K562 (cell line): ENCODE results near the gene DNAJB13. TPM values are rescaled to one million over a fixed set of nuclear protein-coding genes. Genes with fewer than 3 reads are reported as not detected.

Experiments
- CCNT2 ChIP-seq: IDR thresholded peaks from 2 replicates; pipeline ENCODE4 v1.6.1; 2011; ENCODE audit warnings: borderline replicate concordance, low read depth, mild to moderate bottlenecking, moderate library complexity, mixed read lengths, low read length; ENCODE audit not compliant: insufficient read length; ENCODE audit errors: extremely low read depth
- E2F6 ChIP-seq, 2 experiments: IDR thresholded peaks; 2 replicates each; pipeline ENCODE4 v1.6.1; 2011; ENCODE audit warnings: borderline replicate concordance in 1 of 2, control low read depth in 1 of 2, low read depth in 1 of 2, low read length in 1 of 2, mild to moderate bottlenecking in 1 of 2, mixed read lengths in 1 of 2, moderate library complexity in 1 of 2; ENCODE audit not compliant: insufficient read depth in 1 of 2, insufficient read length in 1 of 2, poor library complexity in 1 of 2, severe bottlenecking in 1 of 2; ENCODE audit errors: extremely low read depth in 1 of 2
- FOXA1 ChIP-seq: fragments of 450-650 bp; IDR thresholded peaks from 2 replicates; pipeline ENCODE4 v1.6.1; 2016; ENCODE audit warnings: mild to moderate bottlenecking, borderline replicate concordance
- GABPB1 ChIP-seq: sonication (generic); formaldehyde crosslinking; IDR thresholded peaks from 2 replicates; pipeline ENCODE4 v1.8.0; 2022; ENCODE audit warnings: mild to moderate bottlenecking, missing genetic modification reagents
- HMG20A ChIP-seq: fragments of 450-650 bp; formaldehyde crosslinking; conservative IDR thresholded peaks from 2 replicates; pipeline ENCODE4 v1.4.0; 2020; ENCODE audit warnings: mild to moderate bottlenecking, mixed read lengths
- HNRNPLL ChIP-seq: fragments of 200-400 bp; formaldehyde crosslinking; IDR thresholded peaks from 2 replicates; pipeline ENCODE4 v1.6.1; 2017; ENCODE audit warnings: low read length, low read depth, mild to moderate bottlenecking; ENCODE audit not compliant: poor library complexity, severe bottlenecking
- KAT7 ChIP-seq: sonication (generic); formaldehyde crosslinking; IDR thresholded peaks from 2 replicates; pipeline ENCODE4 v1.8.0; 2022; ENCODE audit warnings: missing genetic modification reagents, mild to moderate bottlenecking, borderline replicate concordance
- KDM5B ChIP-seq: fragments of 200-600 bp; sonication (generic); IDR thresholded peaks from 2 replicates; pipeline ENCODE4 v1.6.1; 2012; ENCODE audit warnings: low read depth, mild to moderate bottlenecking, moderate library complexity, low read length, control low read depth, inconsistent platforms; ENCODE audit not compliant: insufficient replicate concordance
- KHSRP ChIP-seq: fragments of 450-650 bp; IDR thresholded peaks from 2 replicates; pipeline ENCODE4 v1.6.1; 2017
- NRF1 ChIP-seq, 2 experiments: fragments of 450-650 bp; IDR thresholded peaks in 1 of 2; conservative IDR thresholded peaks in 1 of 2; 2 replicates each; pipeline ENCODE4 v1.6.1; 2014; ENCODE audit warnings: mild to moderate bottlenecking in 2 of 2
- POLR2H ChIP-seq: IDR thresholded peaks from 2 replicates; pipeline ENCODE4 v1.6.1; 2016; ENCODE audit warnings: missing genetic modification characterization, low read depth, mild to moderate bottlenecking, control low read depth, missing compliant biosample characterization, moderate library complexity
- TARDBP ChIP-seq: fragments of 450-650 bp; IDR thresholded peaks from 2 replicates; pipeline ENCODE4 v1.6.1; 2016
- TEAD2 ChIP-seq: fragments of 450-650 bp; IDR thresholded peaks from 2 replicates; pipeline ENCODE4 v1.6.1; 2016; ENCODE audit warnings: missing genetic modification characterization, control low read depth, missing compliant biosample characterization
- U2AF2 ChIP-seq: fragments of 200-400 bp; formaldehyde crosslinking; optimal IDR thresholded peaks from 2 replicates; pipeline ENCODE3; 2017; ENCODE audit warnings: low read depth, mild to moderate bottlenecking, low read length
- ZC3H8 ChIP-seq: fragments of 450-650 bp; IDR thresholded peaks from 2 replicates; pipeline ENCODE4 v1.6.1; 2017
- ZFP91 ChIP-seq: sonication (generic); formaldehyde crosslinking; IDR thresholded peaks from 2 replicates; pipeline ENCODE4 v1.8.0; 2022; ENCODE audit warnings: mild to moderate bottlenecking, missing genetic modification reagents
- ZNF121 ChIP-seq: sonication (generic); formaldehyde crosslinking; conservative IDR thresholded peaks from 2 replicates; pipeline ENCODE4 v1.8.0; 2022; ENCODE audit warnings: missing genetic modification reagents
- ZNF134 ChIP-seq: fragments of 250-450 bp; sonication (Bioruptor Pico); conservative IDR thresholded peaks from 2 replicates; pipeline ENCODE4 v1.4.0; 2020
- ZNF146 ChIP-seq: IDR thresholded peaks from one replicate; pipeline ENCODE4 v1.6.1; 2018; ENCODE audit warnings: missing compliant biosample characterization; ENCODE audit not compliant: unreplicated experiment
- polyA plus RNA-seq, 8 experiments: library from polyadenylated mRNA; depleted of rRNA in 4 of 8; stranded (reverse) in 5 of 8; unstranded in 3 of 8; fragments of >200 nt; fragmentation: Nextera tagmentation in 2 of 8; fragmentation: Illumina TruSeq in 1 of 8; extraction: Ambion mirVana in 2 of 8; extraction: Trizol in 1 of 8; gene quantifications; 2 replicates each; pipeline versions ENCODE4 v1.2.1 to v1.2.3, GENCODE V29; 2011 to 2014; ENCODE audit warnings: inconsistent platforms in 1 of 8, missing spikeins in 1 of 8
- total RNA-seq, 7 experiments: library from RNA; depleted of rRNA in 6 of 7; stranded (reverse); fragments of >200 nt in 6 of 7; fragmentation: Illumina TruSeq in 2 of 7; extraction: Trizol in 2 of 7; gene quantifications; 2 replicates each; pipeline versions ENCODE4 v1.2.1 to v1.2.3, GENCODE V29; 2011 to 2021; ENCODE audit warnings: low replicate concordance in 1 of 7
- TF ChIP-seq, protein P1 (sequence below), 3 experiments: fragments of 200-800 bp in 1 of 3; fragments of 250-450 bp in 1 of 3; fragments of 450-650 bp in 1 of 3; sonication (Bioruptor Pico) in 1 of 3; sonication (Bioruptor generic) in 1 of 3; formaldehyde crosslinking in 1 of 3; IDR thresholded peaks; 2 replicates each; pipeline versions ENCODE4 v1.6.1 to v1.8.0; 2016 to 2022; ENCODE audit warnings: mild to moderate bottlenecking in 2 of 3, missing genetic modification characterization in 2 of 3, missing compliant biosample characterization in 1 of 3, moderate library complexity in 1 of 3
- TF ChIP-seq, protein P2 (sequence below): fragments of 450-650 bp; formaldehyde crosslinking; IDR thresholded peaks from 2 replicates; pipeline ENCODE4 v1.4.0; 2022; ENCODE audit warnings: missing genetic modification characterization

The DNAJB13 gene
- total and polyA plus RNA-seq, 9 of the 15 experiments (the other 6 are each of a cell fraction or from before 2014, with no cell fraction given) = 0.14 TPM; not detected in 8

GRCh38 chr11:73982595-73982989 lies 31.8 kb downstream of the DNAJB13 start, which contains the start of gene UCP2 (continued):
- TF ChIP-seq FOXA1 (no peak), TARDBP (no peak), HMG20A (CRISPR knock-in tag) (no peak), KDM5B (peak; percentile 72), E2F6 (IDR thresholded peaks at IDR 0.05; ENCODE audit: borderline replicate concordance in 1 of 2, extremely low read depth in 1 of 2, insufficient read depth in 1 of 2, insufficient read length in 1 of 2, low read depth in 1 of 2, low read length in 1 of 2, poor library complexity in 1 of 2, severe bottlenecking in 1 of 2) (peak; percentile 70 to 88), NRF1 (conservative IDR thresholded peaks at IDR 0.05 in 1 of 2, IDR thresholded peaks at IDR 0.05 in 1 of 2) (peak in 1 of 2 experiments; percentile 77), ZNF146 (CRISPR knock-in tag) (no peak), CCNT2 (peak; percentile 75), KHSRP (no peak), ZFP91 (no peak), ZC3H8 (no peak), POLR2H (tag) (peak; percentile 76; the same call in 1 of the 2 replicates), KAT7 (CRISPR knock-in tag) (peak; percentile 62; the same call in 1 of the 2 replicates), HNRNPLL (peak; percentile 96), ZNF134 (no peak), ZNF121 (no peak), TEAD2 (no peak), U2AF2 (no peak), GABPB1 (CRISPR knock-in tag) (no peak)
- TF ChIP-seq, protein P1, sequence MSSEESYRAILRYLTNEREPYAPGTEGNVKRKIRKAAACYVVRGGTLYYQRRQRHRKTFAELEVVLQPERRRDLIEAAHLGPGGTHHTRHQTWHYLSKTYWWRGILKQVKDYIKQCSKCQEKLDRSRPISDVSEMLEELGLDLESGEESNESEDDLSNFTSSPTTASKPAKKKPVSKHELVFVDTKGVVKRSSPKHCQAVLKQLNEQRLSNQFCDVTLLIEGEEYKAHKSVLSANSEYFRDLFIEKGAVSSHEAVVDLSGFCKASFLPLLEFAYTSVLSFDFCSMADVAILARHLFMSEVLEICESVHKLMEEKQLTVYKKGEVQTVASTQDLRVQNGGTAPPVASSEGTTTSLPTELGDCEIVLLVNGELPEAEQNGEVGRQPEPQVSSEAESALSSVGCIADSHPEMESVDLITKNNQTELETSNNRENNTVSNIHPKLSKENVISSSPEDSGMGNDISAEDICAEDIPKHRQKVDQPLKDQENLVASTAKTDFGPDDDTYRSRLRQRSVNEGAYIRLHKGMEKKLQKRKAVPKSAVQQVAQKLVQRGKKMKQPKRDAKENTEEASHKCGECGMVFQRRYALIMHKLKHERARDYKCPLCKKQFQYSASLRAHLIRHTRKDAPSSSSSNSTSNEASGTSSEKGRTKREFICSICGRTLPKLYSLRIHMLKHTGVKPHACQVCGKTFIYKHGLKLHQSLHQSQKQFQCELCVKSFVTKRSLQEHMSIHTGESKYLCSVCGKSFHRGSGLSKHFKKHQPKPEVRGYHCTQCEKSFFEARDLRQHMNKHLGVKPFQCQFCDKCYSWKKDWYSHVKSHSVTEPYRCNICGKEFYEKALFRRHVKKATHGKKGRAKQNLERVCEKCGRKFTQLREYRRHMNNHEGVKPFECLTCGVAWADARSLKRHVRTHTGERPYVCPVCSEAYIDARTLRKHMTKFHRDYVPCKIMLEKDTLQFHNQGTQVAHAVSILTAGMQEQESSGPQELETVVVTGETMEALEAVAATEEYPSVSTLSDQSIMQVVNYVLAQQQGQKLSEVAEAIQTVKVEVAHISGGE (CRISPR knock-in tag; IDR thresholded peaks at IDR 0.05) = no peak
- TF ChIP-seq, protein P2, sequence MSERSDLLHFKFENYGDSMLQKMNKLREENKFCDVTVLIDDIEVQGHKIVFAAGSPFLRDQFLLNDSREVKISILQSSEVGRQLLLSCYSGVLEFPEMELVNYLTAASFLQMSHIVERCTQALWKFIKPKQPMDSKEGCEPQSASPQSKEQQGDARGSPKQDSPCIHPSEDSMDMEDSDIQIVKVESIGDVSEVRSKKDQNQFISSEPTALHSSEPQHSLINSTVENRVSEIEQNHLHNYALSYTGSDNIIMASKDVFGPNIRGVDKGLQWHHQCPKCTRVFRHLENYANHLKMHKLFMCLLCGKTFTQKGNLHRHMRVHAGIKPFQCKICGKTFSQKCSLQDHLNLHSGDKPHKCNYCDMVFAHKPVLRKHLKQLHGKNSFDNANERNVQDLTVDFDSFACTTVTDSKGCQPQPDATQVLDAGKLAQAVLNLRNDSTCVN = no peak
